K562 (cell line): Measurements from ENCODE around the gene TUBA1B. TPM values are rescaled to one million over a fixed set of nuclear protein-coding genes. Genes with fewer than 3 reads are reported as not detected.

Source experiments
- ATAC-seq: fragments of 200-7000 bp; cut with Tn5 transposase; 3 replicates; pipeline ENCODE4 v1.9.1; 2020; ENCODE audit warnings: moderate library complexity
- BruUV-seq: library from RNA; stranded (reverse); fragments of 400-500 nt; replicated peaks from 2 replicates; lab custom pipeline; 2021; lab: Mats Ljungman, UMichigan
- CTCF ChIA-PET: fragments of 300-600 bp; formaldehyde crosslinking; extraction: SDS; loops from one replicate; lab custom pipeline; 2021; ENCODE audit warnings: low intra/inter-chr PET ratio; lab: Yijun Ruan, JAX
- POLR2A ChIA-PET: fragments of 300-600, 350-650 bp; sonication (Branson Sonifier 250); formaldehyde crosslinking; extraction: SDS; loops from one replicate; lab custom pipeline; 2021; ENCODE audit warnings: antibody characterized with exemption, inconsistent platforms; lab: Yijun Ruan, JAX
- DNase-seq, 4 experiments: peaks; one replicate each; pipeline versions ENCODE4 v3.0.0 to v3.0.0-alpha.2; 2011 to 2018; ENCODE audit warnings: low spot score in 3 of 4, mixed read lengths in 3 of 4; ENCODE audit errors: extremely low read depth in 1 of 4
- FAIRE-seq: peaks from 2 replicates; lab custom pipeline; 2011; peaks lifted over from hg19 to GRCh38; lab: Jason Lieb, UNC
- H2AFZ ChIP-seq: 2 replicates; pipeline ENCODE4 v1.6.0; 2011; ENCODE audit warnings: low read depth, low read length, control low read depth, inconsistent platforms
- H3K27ac ChIP-seq: fragments of 200-600 bp; 3 replicates; pipeline ENCODE4 v1.8.0; 2011; ENCODE audit warnings: low read depth, mild to moderate bottlenecking, control low read depth, inconsistent platforms, low read length, moderate library complexity, mixed read lengths; ENCODE audit errors: extremely low read depth
- H3K27me3 ChIP-seq, 2 experiments: fragments of 300-600 bp in 1 of 2; 2 replicates in 1 of 2; 3 replicates in 1 of 2; pipeline versions ENCODE4 v1.6.0 to v1.8.0; 2011; ENCODE audit warnings: inconsistent platforms in 2 of 2, low read length in 2 of 2, mild to moderate bottlenecking in 1 of 2, mixed read lengths in 1 of 2, moderate library complexity in 1 of 2; ENCODE audit not compliant: control insufficient read depth in 2 of 2, insufficient read depth in 2 of 2
- H3K36me3 ChIP-seq: fragments of 300-600 bp; 3 replicates; pipeline ENCODE4 v1.8.0; 2011; ENCODE audit warnings: mild to moderate bottlenecking, low read length, inconsistent platforms; ENCODE audit not compliant: control insufficient read depth, insufficient read depth
- H3K4me1 ChIP-seq, 2 experiments: fragments of 200-600 bp in 1 of 2; replicated peaks in 1 of 2; 2 replicates in 1 of 2; 3 replicates in 1 of 2; pipeline versions ENCODE4 v1.5.1 to v1.8.0; 2011; ENCODE audit warnings: inconsistent platforms in 2 of 2, low read length in 2 of 2, mild to moderate bottlenecking in 1 of 2, mixed read lengths in 1 of 2, moderate library complexity in 1 of 2; ENCODE audit not compliant: control insufficient read depth in 2 of 2, insufficient read depth in 2 of 2
- H3K4me2 ChIP-seq: 2 replicates; pipeline ENCODE4 v1.6.1; 2011; ENCODE audit warnings: low read length, control low read depth, inconsistent platforms, mixed read lengths; ENCODE audit not compliant: insufficient read depth
- H3K4me3 ChIP-seq: fragments of 200-600 bp; sonication (generic), shearing (Covaris generic); 2 replicates; pipeline ENCODE4 v1.5.1; 2016; ENCODE audit warnings: control low read depth, inconsistent platforms
- H3K79me2 ChIP-seq: fragments of 200-600 bp; 3 replicates; pipeline ENCODE4 v1.8.0; 2011; ENCODE audit warnings: low read length, inconsistent platforms; ENCODE audit not compliant: control insufficient read depth, insufficient read depth
- H3K9ac ChIP-seq, 2 experiments: 2 replicates each; pipeline versions ENCODE4 v1.6.0 to v1.6.1; 2011; ENCODE audit warnings: low read depth in 2 of 2, low read length in 2 of 2, control low read depth in 1 of 2, inconsistent platforms in 1 of 2, mild to moderate bottlenecking in 1 of 2, mixed read lengths in 1 of 2; ENCODE audit not compliant: insufficient read depth in 1 of 2
- H3K9me1 ChIP-seq: one replicate; pipeline ENCODE4 v1.6.0; 2011; ENCODE audit warnings: inconsistent platforms, mild to moderate bottlenecking, low read length, moderate library complexity; ENCODE audit not compliant: control insufficient read depth, insufficient read depth
- H3K9me3 ChIP-seq: replicated peaks from 2 replicates; pipeline ENCODE4 v1.5.1; 2011; ENCODE audit warnings: low read depth, low read length, inconsistent platforms; ENCODE audit not compliant: control insufficient read depth, insufficient read depth
- H4K20me1 ChIP-seq: replicated peaks from 2 replicates; pipeline ENCODE4 v1.6.1; 2011; ENCODE audit warnings: low read length, inconsistent platforms, mixed read lengths; ENCODE audit not compliant: control insufficient read depth, insufficient read depth
- CSDE1 ChIP-seq, 2 experiments: fragments of 450-650 bp; IDR thresholded peaks; 2 replicates each; pipeline ENCODE4 v1.6.1; 2016; ENCODE audit warnings: mild to moderate bottlenecking in 1 of 2
- EHMT2 ChIP-seq: fragments of 450-650 bp; IDR thresholded peaks from 2 replicates; pipeline ENCODE4 v1.6.1; 2018; ENCODE audit warnings: antibody characterized with exemption
- GATAD2A ChIP-seq: fragments of 450-650 bp; IDR thresholded peaks from 2 replicates; pipeline ENCODE4 v1.6.1; 2017
- KDM1A ChIP-seq, 2 experiments: fragments of 450-650 bp; IDR thresholded peaks; 2 replicates each; pipeline ENCODE4 v1.6.1; 2016; ENCODE audit warnings: mild to moderate bottlenecking in 2 of 2
- MAFF ChIP-seq: IDR thresholded peaks from 2 replicates; pipeline ENCODE4 v1.6.1; 2012; ENCODE audit warnings: low read length, improper control_type of control experiment
- MCM3 ChIP-seq: fragments of 450-650 bp; IDR thresholded peaks from 2 replicates; pipeline ENCODE4 v1.6.1; 2016
- MCM7 ChIP-seq, 2 experiments: fragments of 450-650 bp; IDR thresholded peaks; 2 replicates each; pipeline ENCODE4 v1.6.1; 2016 to 2018
- NFE2L1 ChIP-seq: fragments of 450-650 bp; IDR thresholded peaks from 2 replicates; pipeline ENCODE4 v1.6.1; 2016; ENCODE audit warnings: missing genetic modification characterization, low read depth, mild to moderate bottlenecking, missing compliant biosample characterization, moderate library complexity, borderline replicate concordance
- NR2C2 ChIP-seq, 2 experiments: fragments of 200-800 bp in 1 of 2; sonication (Bioruptor generic) in 1 of 2; sonication (generic) in 1 of 2; formaldehyde crosslinking in 1 of 2; IDR thresholded peaks; 2 replicates each; pipeline versions ENCODE4 v1.6.1 to v1.8.0; 2016 to 2022; ENCODE audit warnings: mild to moderate bottlenecking in 1 of 2, missing compliant biosample characterization in 1 of 2, missing genetic modification characterization in 1 of 2, missing genetic modification reagents in 1 of 2
- RBM17 ChIP-seq: fragments of 200-400 bp; formaldehyde crosslinking; IDR thresholded peaks from 2 replicates; pipeline ENCODE4 v1.6.1; 2017; ENCODE audit warnings: low read depth, mild to moderate bottlenecking, low read length, borderline replicate concordance
- SP1 ChIP-seq: sonication (generic); formaldehyde crosslinking; IDR thresholded peaks from 2 replicates; pipeline ENCODE4 v1.8.1; 2022; ENCODE audit warnings: mild to moderate bottlenecking, missing genetic modification reagents
- ZC3H8 ChIP-seq: fragments of 450-650 bp; IDR thresholded peaks from 2 replicates; pipeline ENCODE4 v1.6.1; 2017
- ZNF274 ChIP-seq: IDR thresholded peaks from 2 replicates; pipeline ENCODE4 v1.6.1; 2011; ENCODE audit warnings: low read depth, mild to moderate bottlenecking, low read length, moderate library complexity, borderline replicate concordance
- ZNF444 ChIP-seq: fragments of 250-450 bp; sonication (Bioruptor Pico); IDR thresholded peaks from 2 replicates; pipeline ENCODE4 v1.4.0; 2020; ENCODE audit warnings: mild to moderate bottlenecking, moderate library complexity
- ZNF507 ChIP-seq: conservative IDR thresholded peaks from 2 replicates; pipeline ENCODE4 v1.6.1; 2017; ENCODE audit warnings: missing genetic modification characterization, missing compliant biosample characterization
- ZNF589 ChIP-seq: fragments of 200-800 bp; sonication (Bioruptor generic); IDR thresholded peaks from 2 replicates; pipeline ENCODE4 v1.6.1; 2016; ENCODE audit warnings: low read depth, missing genetic modification characterization, missing compliant biosample characterization
- WGBS: fragments of 100-300 bp; shearing (Covaris generic); methylation state at CpG from one replicate; pipeline ENCODE4 v1.1.6; 2016; ENCODE audit warnings: low coverage, mixed read lengths; ENCODE audit not compliant: insufficient coverage; ENCODE audit errors: missing lambda C conversion rate; 5-methylcytosine and 5-hydroxymethylcytosine counted together
- in situ Hi-C: fragments of 300-500 bp; cut with MboI; formaldehyde crosslinking; loops from 4 replicates; pipeline ENCODE4 v1.15.0; 2018; ENCODE audit warnings: inconsistent platforms, mixed read lengths
- intact Hi-C: fragments of 100-400 bp; cut with micrococcal nuclease; formaldehyde crosslinking; loops from 2 replicates; pipeline ENCODE4 v1.14.2; 2022
- polyA plus RNA-seq, 8 experiments: library from polyadenylated mRNA; depleted of rRNA in 4 of 8; stranded (reverse) in 5 of 8; unstranded in 3 of 8; fragments of >200 nt; fragmentation: Nextera tagmentation in 2 of 8; fragmentation: Illumina TruSeq in 1 of 8; extraction: Ambion mirVana in 2 of 8; extraction: Trizol in 1 of 8; gene quantifications; 2 replicates each; pipeline versions ENCODE4 v1.2.1 to v1.2.3, GENCODE V29; 2011 to 2014; ENCODE audit warnings: inconsistent platforms in 1 of 8, missing spikeins in 1 of 8
- total RNA-seq, 7 experiments: library from RNA; depleted of rRNA in 6 of 7; stranded (reverse); fragments of >200 nt in 6 of 7; fragmentation: Illumina TruSeq in 2 of 7; extraction: Trizol in 2 of 7; gene quantifications; 2 replicates each; pipeline versions ENCODE4 v1.2.1 to v1.2.3, GENCODE V29; 2011 to 2021; ENCODE audit warnings: low replicate concordance in 1 of 7
- TF ChIP-seq, protein P1 (sequence below), 2 experiments: fragments of 450-650 bp in 1 of 2; sonication (generic) in 1 of 2; formaldehyde crosslinking; conservative IDR thresholded peaks; 2 replicates each; pipeline versions ENCODE4 v1.4.0 to v1.8.1; 2020 to 2022; ENCODE audit warnings: mild to moderate bottlenecking in 1 of 2, missing genetic modification reagents in 1 of 2
- TF ChIP-seq, protein P2 (sequence below): fragments of 250-450 bp; sonication (Bioruptor Pico); IDR thresholded peaks from 2 replicates; pipeline ENCODE4 v1.8.0; 2021; ENCODE audit warnings: moderate library complexity, mild to moderate bottlenecking, inconsistent platforms
- TF ChIP-seq, protein P3 (sequence below): fragments of 250-450 bp; sonication (Bioruptor Pico); IDR thresholded peaks from 2 replicates; pipeline ENCODE4 v1.4.0; 2020; ENCODE audit warnings: mild to moderate bottlenecking, moderate library complexity, borderline replicate concordance

Gene TUBA1B
- total and polyA plus RNA-seq, 9 of the 15 experiments (the other 6 are each of a cell fraction or from before 2014, with no cell fraction given) = 2,189 to 4,624 (median 2,628) TPM

- peak overlapping the region; percentile 81 for H3K4me2 ChIP-seq
- H2AFZ ChIP-seq = peak overlapping the region; percentile 92
- FAIRE-seq = peak; percentile 48
- DNase-seq = peak in 2 of 4 experiments; percentile 18 to 35
- TF ChIP-seq NFE2L1 (tag) = no peak
- no peak for TF ChIP-seq EHMT2
- TF ChIP-seq ZNF274 = no peak
- TF ChIP-seq, protein P1, sequence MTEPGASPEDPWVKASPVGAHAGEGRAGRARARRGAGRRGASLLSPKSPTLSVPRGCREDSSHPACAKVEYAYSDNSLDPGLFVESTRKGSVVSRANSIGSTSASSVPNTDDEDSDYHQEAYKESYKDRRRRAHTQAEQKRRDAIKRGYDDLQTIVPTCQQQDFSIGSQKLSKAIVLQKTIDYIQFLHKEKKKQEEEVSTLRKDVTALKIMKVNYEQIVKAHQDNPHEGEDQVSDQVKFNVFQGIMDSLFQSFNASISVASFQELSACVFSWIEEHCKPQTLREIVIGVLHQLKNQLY (CRISPR knock-in tag; conservative IDR thresholded peaks at IDR 0.05) = no peak
- no peak for TF ChIP-seq ZC3H8
- TF ChIP-seq, protein P2, sequence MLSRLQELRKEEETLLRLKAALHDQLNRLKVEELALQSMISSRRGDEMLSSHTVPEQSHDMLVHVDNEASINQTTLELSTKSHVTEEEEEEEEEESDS (CRISPR knock-in tag) = no peak
- no peak for TF ChIP-seq MCM3
- 0 out of 2 replicates have a peak, but pooled peaks have one; percentile 57 for TF ChIP-seq ZNF444
- no peak for TF ChIP-seq ZNF507 (tag)
- TF ChIP-seq RBM17 = no peak
- no peak for TF ChIP-seq MAFF
- no peak for TF ChIP-seq CSDE1 (IDR thresholded peaks at IDR 0.05)
- TF ChIP-seq MCM7 (IDR thresholded peaks at IDR 0.05) = no peak
- TF ChIP-seq ZNF589 (CRISPR knock-in tag) = 0 out of 2 replicates have a peak, but pooled peaks have one; percentile 7
- TF ChIP-seq GATAD2A = 0 out of 2 replicates have a peak, but pooled peaks have one; percentile 38
- TF ChIP-seq SP1 = no peak
- no peak for TF ChIP-seq NR2C2 (CRISPR knock-in tag; IDR thresholded peaks at IDR 0.05)
- TF ChIP-seq NR2C2 (tag; IDR thresholded peaks at IDR 0.05) = 0 out of 2 replicates have a peak, but pooled peaks have one; percentile 1
- TF ChIP-seq, protein P3, sequence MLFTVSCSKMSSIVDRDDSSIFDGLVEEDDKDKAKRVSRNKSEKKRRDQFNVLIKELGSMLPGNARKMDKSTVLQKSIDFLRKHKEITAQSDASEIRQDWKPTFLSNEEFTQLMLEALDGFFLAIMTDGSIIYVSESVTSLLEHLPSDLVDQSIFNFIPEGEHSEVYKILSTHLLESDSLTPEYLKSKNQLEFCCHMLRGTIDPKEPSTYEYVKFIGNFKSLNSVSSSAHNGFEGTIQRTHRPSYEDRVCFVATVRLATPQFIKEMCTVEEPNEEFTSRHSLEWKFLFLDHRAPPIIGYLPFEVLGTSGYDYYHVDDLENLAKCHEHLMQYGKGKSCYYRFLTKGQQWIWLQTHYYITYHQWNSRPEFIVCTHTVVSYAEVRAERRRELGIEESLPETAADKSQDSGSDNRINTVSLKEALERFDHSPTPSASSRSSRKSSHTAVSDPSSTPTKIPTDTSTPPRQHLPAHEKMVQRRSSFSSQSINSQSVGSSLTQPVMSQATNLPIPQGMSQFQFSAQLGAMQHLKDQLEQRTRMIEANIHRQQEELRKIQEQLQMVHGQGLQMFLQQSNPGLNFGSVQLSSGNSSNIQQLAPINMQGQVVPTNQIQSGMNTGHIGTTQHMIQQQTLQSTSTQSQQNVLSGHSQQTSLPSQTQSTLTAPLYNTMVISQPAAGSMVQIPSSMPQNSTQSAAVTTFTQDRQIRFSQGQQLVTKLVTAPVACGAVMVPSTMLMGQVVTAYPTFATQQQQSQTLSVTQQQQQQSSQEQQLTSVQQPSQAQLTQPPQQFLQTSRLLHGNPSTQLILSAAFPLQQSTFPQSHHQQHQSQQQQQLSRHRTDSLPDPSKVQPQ = no peak
- TF ChIP-seq KDM1A (IDR thresholded peaks at IDR 0.05) = 0 out of 4 replicates have a peak, but pooled peaks of 1 of the 2 experiments have one; percentile 8
- H3K9me3 ChIP-seq = no peaks in the 10 kb centered on the region
- peak overlapping the region; percentile 26 for H3K4me3 ChIP-seq
- peak overlapping the region; percentile 65 to 85 for H3K9ac ChIP-seq
- H3K27me3 ChIP-seq = no peaks in the 10 kb centered on the region
- in situ Hi-C loops (no loop called here), intact Hi-C loops (loop anchor here (1.0 kb wide), 1 partner anchor 94 kb away; the partner anchor contains the start of gene DDN)
- no peaks in the 10 kb centered on the region for H4K20me1 ChIP-seq
- peaks cover 12% of the 10 kb centered on the region; the same call in 1 of the 3 replicates for H3K79me2 ChIP-seq
- POLR2A ChIA-PET = interaction anchor here (0.5 to 6.6 kb wide), 21 partner anchors 7 to 230 kb away, joined by 3 to 103 read pairs (median 4); partner anchors contain the start of genes LMBR1L, PRKAG1, PRPH and RHEBL1
- CTCF ChIA-PET = interaction anchor here (0.7 to 1.8 kb wide), 7 partner anchors 28 to 141 kb away, joined by 3 to 15 read pairs (median 3); no protein-coding TSS in a partner anchor
- H3K9me1 ChIP-seq = peaks cover 4% of the 10 kb centered on the region
- peak overlapping the region; percentile 91 for H3K27ac ChIP-seq
- peaks cover 69 to 72% of the 10 kb centered on the region in 2 experiments for H3K4me1 ChIP-seq
- no peak for ATAC-seq
- peaks cover 14% of the 10 kb centered on the region; the same call in 1 of the 3 replicates for H3K36me3 ChIP-seq
- TSS peak; percentile 49 for BruUV-seq
- WGBS = 26% methylated on average over 4 of the region's 4 CpGs
These were observed 38.3 kb downstream of the TUBA1B start for GRCh38 chr12:49092816-49093406.
